C4-2B (cell line): ENCODE data around the gene LIPN.

Experiments used
- ZFX ChIP-seq: fragments of 450-650 bp; IDR thresholded peaks from 2 replicates; pipeline ENCODE4 v1.6.1; 2017
- TF ChIP-seq, protein P1 (sequence below): fragments of 450-650 bp; conservative IDR thresholded peaks from 2 replicates; pipeline ENCODE4 v1.5.1; 2017; ENCODE audit warnings: mild to moderate bottlenecking

DNA sequence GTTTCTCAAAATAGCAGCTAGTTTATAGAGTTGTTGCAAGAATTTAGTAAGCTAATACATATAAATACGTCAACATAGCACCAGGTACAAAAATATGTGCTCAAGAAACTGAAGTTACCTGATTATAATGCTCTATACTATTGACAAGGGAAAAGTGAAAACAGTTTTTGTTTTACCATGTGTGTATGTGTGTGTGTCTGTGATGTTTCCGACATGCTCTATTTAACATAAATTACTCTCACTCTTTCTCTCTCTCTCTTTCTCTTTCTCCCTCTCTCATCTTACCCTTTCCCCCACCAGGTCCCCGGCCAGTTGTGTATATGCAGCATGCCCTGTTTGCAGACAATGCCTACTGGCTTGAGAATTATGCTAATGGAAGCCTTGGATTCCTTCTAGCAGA, 4.3 kb downstream of the LIPN start:
- TF ChIP-seq, protein P1, sequence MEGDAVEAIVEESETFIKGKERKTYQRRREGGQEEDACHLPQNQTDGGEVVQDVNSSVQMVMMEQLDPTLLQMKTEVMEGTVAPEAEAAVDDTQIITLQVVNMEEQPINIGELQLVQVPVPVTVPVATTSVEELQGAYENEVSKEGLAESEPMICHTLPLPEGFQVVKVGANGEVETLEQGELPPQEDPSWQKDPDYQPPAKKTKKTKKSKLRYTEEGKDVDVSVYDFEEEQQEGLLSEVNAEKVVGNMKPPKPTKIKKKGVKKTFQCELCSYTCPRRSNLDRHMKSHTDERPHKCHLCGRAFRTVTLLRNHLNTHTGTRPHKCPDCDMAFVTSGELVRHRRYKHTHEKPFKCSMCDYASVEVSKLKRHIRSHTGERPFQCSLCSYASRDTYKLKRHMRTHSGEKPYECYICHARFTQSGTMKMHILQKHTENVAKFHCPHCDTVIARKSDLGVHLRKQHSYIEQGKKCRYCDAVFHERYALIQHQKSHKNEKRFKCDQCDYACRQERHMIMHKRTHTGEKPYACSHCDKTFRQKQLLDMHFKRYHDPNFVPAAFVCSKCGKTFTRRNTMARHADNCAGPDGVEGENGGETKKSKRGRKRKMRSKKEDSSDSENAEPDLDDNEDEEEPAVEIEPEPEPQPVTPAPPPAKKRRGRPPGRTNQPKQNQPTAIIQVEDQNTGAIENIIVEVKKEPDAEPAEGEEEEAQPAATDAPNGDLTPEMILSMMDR: no peak
- no peak for TF ChIP-seq ZFX
